Breast epithelium (tissue), 4 donors: ENCODE measurements around the gene CASP8AP2. TPM values are rescaled to one million over a fixed set of nuclear protein-coding genes. Genes with fewer than 3 reads are reported as not detected.
"Not testable (repeated sequence)": the region's sequence is repeated elsewhere in the genome, so short reads cannot be mapped to it uniquely, and the experiment has no call there.

ENCODE experiments used
- DNase-seq, 2 donors: peaks; one replicate each; pipeline ENCODE4 v3.0.0-alpha.2; 2019; ENCODE audit warnings: low spot score in 2 of 2
- H3K27ac ChIP-seq, 2 donors: fragments of 200-600 bp; sonication (generic) in 1 of 2; one replicate each; pipeline ENCODE4 v1.5.1; 2016 to 2019; ENCODE audit warnings: mild to moderate bottlenecking in 1 of 2
- H3K27me3 ChIP-seq, 2 donors: fragments of 200-600 bp; sonication (generic) in 1 of 2; one replicate each; pipeline versions ENCODE4 v1.5.1 to v1.6.0; 2017 to 2019; ENCODE audit warnings: control low read depth in 1 of 2, mild to moderate bottlenecking in 1 of 2
- H3K36me3 ChIP-seq: fragments of 200-600 bp; one replicate; pipeline ENCODE4 v1.5.1; 2019
- H3K4me1 ChIP-seq, 2 donors: fragments of 200-600 bp; sonication (generic); one replicate each; pipeline ENCODE4 v1.5.1; 2016 to 2019; ENCODE audit warnings: control low read depth in 1 of 2
- H3K4me3 ChIP-seq, 3 donors: fragments of 200-600 bp; sonication (generic); 1 replicate in 2 of 3; 2 replicates in 1 of 3; pipeline ENCODE4 v1.5.1; 2016 to 2019; ENCODE audit warnings: mild to moderate bottlenecking in 3 of 3, moderate library complexity in 2 of 3
- H3K9me3 ChIP-seq, 2 donors: fragments of 200-600 bp; sonication (generic) in 1 of 2; one replicate each; pipeline ENCODE4 v1.5.1; 2016 to 2019; ENCODE audit warnings: control low read depth in 1 of 2
- CTCF ChIP-seq, 3 donors: fragments of 450-650 bp; IDR thresholded peaks; one replicate each; pipeline ENCODE4 v1.5.1; 2016 to 2017; ENCODE audit warnings: antibody characterized with exemption in 3 of 3, mild to moderate bottlenecking in 3 of 3, moderate library complexity in 3 of 3
- POLR2A ChIP-seq: fragments of 450-650 bp; IDR thresholded peaks from one replicate; pipeline ENCODE4 v1.6.1; 2016; ENCODE audit warnings: antibody characterized with exemption, mild to moderate bottlenecking, moderate library complexity
- POLR2AphosphoS5 ChIP-seq, 3 donors: sonication (generic); formaldehyde crosslinking; IDR thresholded peaks; one replicate each; pipeline ENCODE4 v1.6.1; 2017; ENCODE audit warnings: antibody characterized with exemption in 3 of 3
- intact Hi-C: fragments of 100-400 bp; cut with DNase I; formaldehyde crosslinking; loops from one replicate; pipeline ENCODE4 v1.15.1; 2023; ENCODE audit warnings: low total_unique reads
- total RNA-seq, 3 donors: library from RNA; depleted of rRNA; stranded (reverse); fragments of >200 nt; gene quantifications; one replicate each; pipeline ENCODE4 v1.1.0, GENCODE V29; 2016

The CASP8AP2 gene
- 10 to 100 TPM; 16.0 to 24.9 (median 17.7) TPM for total RNA-seq

- DNase-seq = peak; percentile 95
- no peaks in the 10 kb centered on the region for H3K4me1 ChIP-seq
- peak within 1 kb of the TSS; percentile 78 to 89 (median 88) for H3K4me3 ChIP-seq
- H3K27me3 ChIP-seq = no peaks in the 10 kb centered on the region
- no peaks in the 10 kb centered on the region for H3K9me3 ChIP-seq
- peak within 1 kb of the TSS; percentile 87 to 88 for H3K27ac ChIP-seq
- TF ChIP-seq CTCF (IDR thresholded peaks at IDR 0.05) (no peak), POLR2A (peak; percentile 33), POLR2AphosphoS5 (IDR thresholded peaks at IDR 0.05) (peak in 2 of 3 donors; percentile 27 to 64)
- intact Hi-C loops = no loop called here
- no peaks in the 10 kb centered on the region for H3K36me3 ChIP-seq
Observed at GRCh38 chr6:89829472-89830169, at the start of gene CASP8AP2. TSS of gene CASP8AP2 (plus strand) at chr6:89829880.

DNA sequence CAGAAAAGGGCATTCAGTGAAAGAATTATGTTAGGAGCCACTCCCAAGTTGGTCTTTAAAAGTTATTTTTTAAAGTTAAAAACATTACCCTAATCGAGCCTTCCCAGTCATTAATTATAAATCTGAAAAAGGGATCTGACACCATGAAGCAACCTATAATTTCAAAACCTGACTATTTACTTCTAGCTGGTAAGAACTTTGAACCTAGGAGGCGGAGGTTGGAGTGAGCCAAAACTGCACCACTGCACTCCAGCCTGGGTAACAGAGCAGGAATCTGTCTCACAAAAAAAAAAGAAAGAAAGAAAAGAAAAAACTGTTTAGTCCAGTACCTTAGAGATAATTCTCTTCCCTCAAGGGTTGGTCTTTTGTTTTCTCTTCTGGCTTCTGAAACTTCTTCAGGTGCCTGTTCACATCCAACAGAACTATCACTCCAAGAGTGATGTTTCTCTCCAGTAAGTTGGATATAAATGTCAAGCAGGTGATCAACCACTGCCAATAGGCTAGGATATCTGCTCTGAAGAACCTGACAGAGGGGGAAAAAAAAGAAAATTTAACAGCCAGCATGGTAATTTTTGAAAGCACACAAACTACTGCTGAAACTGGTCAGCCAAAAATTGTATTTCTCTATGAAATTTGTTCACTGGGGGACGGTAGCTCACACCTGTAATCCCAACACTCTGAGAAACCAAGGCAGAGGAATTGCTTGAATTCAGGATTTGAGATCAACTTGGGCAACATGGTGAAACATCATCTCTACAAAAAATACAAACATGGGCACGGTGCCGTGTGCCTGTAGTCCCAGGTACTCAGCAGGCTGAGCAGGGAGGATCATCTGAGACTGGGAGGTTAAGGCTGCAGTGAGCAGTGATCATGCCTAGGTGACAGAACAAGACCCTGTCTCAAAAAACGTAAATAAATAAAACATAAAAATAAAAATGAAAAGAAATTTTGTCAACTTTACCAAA, 48.3 kb upstream of the CASP8AP2 start:
- peaks cover 10% of the 10 kb centered on the region for H3K36me3 ChIP-seq

DNA sequence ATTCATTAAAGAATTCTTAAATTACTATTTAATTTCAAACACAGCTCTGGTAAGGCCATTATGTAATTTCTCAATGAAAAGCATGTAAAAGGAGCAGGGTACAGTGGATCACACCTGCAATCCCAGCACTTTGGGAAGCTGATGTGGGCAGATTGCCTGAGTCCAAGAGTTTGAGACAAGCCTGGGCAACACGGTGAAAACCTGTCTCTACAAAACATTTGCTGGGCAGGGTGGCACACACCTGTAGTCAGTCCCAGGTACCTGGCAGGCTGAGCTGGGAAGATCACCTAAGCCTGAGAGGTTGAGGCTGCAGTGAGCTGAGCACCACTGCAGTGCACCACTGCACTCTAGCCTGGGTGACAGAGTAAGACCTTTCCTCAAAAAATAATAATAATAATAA, 47.5 kb upstream of the CASP8AP2 start:
- no peaks in the 10 kb centered on the region for H3K9me3 ChIP-seq
- H3K36me3 ChIP-seq = peaks cover 10% of the 10 kb centered on the region
- intact Hi-C loops = no loop called here
- TF ChIP-seq POLR2AphosphoS5 (IDR thresholded peaks at IDR 0.05) (no peak), CTCF (IDR thresholded peaks at IDR 0.05) (no peak), POLR2A (no peak)
- H3K27ac ChIP-seq = no peak overlapping the region
- H3K4me3 ChIP-seq = no peak overlapping the region
- H3K27me3 ChIP-seq = no peaks in the 10 kb centered on the region
- no peak for DNase-seq
- no peaks in the 10 kb centered on the region for H3K4me1 ChIP-seq

More for the DNA sequence above, 48.3 kb upstream of the CASP8AP2 start:
- Histone ChIP-seq H3K27ac (no peak overlapping the region), H3K9me3 (no peaks in the 10 kb centered on the region), H3K4me3 (no peak overlapping the region), H3K4me1 (no peaks in the 10 kb centered on the region), H3K27me3 (no peaks in the 10 kb centered on the region)
- intact Hi-C loops = no loop called here
- no peak for DNase-seq
- TF ChIP-seq POLR2AphosphoS5 (IDR thresholded peaks at IDR 0.05) (no peak), CTCF (IDR thresholded peaks at IDR 0.05) (no peak), POLR2A (no peak)

GRCh38 chr6:89783293-89783692, 46.4 kb upstream of the CASP8AP2 start:
- H3K9me3 ChIP-seq, H3K4me1 ChIP-seq, H3K36me3 ChIP-seq, H3K27me3 ChIP-seq, H3K4me3 ChIP-seq, intact Hi-C loops, H3K27ac ChIP-seq, DNase-seq: not testable (repeated sequence)

GRCh38 chr6:89784838-89785237, 44.8 kb upstream of the CASP8AP2 start:
- TF ChIP-seq POLR2AphosphoS5 (IDR thresholded peaks at IDR 0.05) = no peak
- TF ChIP-seq POLR2A = no peak
- no peak for TF ChIP-seq CTCF (IDR thresholded peaks at IDR 0.05)
- H3K27ac ChIP-seq = no peak overlapping the region
- intact Hi-C loops = no loop called here
- no peaks in the 10 kb centered on the region for H3K9me3 ChIP-seq
- DNase-seq = no peak
- peaks cover 10% of the 10 kb centered on the region for H3K36me3 ChIP-seq
- H3K4me1 ChIP-seq = no peaks in the 10 kb centered on the region
- H3K4me3 ChIP-seq = no peak overlapping the region
- H3K27me3 ChIP-seq = no peaks in the 10 kb centered on the region
